ENCODE measurements around the gene AP5B1.

DNA sequence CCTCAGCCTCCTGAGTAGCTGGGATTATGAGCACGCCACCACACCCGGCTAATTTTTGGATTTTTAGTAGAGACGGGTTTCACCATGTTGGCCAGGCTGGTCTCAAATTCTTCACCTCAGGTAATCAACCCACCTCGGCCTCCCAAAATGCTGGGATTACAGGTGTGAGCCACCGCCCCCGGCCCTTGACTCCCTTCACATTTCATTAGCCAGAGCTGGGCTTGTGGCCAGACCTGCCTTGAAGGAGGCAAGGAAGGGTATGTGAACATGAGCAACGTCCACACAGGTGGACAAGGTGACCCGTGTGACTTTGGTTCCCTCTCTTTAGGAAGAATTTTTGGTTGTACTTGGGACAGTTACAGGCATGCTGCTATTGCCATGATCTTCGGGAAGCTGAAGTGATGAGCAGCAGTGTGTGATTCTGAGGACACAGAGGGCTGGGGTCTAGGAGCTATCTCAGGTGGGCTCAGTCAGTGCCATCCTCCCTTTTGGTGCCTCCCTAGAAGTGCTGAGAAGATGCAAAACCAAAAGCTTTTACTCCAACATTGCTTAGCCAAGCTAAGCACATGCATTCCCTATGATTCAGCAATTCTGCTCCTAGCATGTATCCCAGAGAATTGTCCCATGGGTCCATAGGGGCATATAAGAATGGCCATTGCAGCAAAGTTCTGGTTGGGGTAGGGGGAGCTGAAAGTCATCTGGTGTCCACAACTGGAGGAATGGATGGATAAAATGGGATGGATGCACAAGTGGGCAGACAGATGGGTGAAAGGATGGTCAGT lies 6.1 kb downstream of the AP5B1 start:
- TF ChIP-seq, protein P1, sequence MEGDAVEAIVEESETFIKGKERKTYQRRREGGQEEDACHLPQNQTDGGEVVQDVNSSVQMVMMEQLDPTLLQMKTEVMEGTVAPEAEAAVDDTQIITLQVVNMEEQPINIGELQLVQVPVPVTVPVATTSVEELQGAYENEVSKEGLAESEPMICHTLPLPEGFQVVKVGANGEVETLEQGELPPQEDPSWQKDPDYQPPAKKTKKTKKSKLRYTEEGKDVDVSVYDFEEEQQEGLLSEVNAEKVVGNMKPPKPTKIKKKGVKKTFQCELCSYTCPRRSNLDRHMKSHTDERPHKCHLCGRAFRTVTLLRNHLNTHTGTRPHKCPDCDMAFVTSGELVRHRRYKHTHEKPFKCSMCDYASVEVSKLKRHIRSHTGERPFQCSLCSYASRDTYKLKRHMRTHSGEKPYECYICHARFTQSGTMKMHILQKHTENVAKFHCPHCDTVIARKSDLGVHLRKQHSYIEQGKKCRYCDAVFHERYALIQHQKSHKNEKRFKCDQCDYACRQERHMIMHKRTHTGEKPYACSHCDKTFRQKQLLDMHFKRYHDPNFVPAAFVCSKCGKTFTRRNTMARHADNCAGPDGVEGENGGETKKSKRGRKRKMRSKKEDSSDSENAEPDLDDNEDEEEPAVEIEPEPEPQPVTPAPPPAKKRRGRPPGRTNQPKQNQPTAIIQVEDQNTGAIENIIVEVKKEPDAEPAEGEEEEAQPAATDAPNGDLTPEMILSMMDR (IDR thresholded peaks at IDR 0.05), result no peak
- TF ChIP-seq POLR2A (IDR thresholded peaks at IDR 0.05), result no peak

Measured in thyroid gland (tissue), 4 donors.